NOMO-1 treated with dmso at 0.1 percent for 144 hours (cell line): Measurements from ENCODE around the gene CIROP.

ENCODE experiments used
- DNase-seq: peaks from one replicate; lab custom pipeline; 2025; ENCODE audit not compliant: unreplicated experiment; lab: John Stamatoyannopoulos, UW

CIROP gene

DNA sequence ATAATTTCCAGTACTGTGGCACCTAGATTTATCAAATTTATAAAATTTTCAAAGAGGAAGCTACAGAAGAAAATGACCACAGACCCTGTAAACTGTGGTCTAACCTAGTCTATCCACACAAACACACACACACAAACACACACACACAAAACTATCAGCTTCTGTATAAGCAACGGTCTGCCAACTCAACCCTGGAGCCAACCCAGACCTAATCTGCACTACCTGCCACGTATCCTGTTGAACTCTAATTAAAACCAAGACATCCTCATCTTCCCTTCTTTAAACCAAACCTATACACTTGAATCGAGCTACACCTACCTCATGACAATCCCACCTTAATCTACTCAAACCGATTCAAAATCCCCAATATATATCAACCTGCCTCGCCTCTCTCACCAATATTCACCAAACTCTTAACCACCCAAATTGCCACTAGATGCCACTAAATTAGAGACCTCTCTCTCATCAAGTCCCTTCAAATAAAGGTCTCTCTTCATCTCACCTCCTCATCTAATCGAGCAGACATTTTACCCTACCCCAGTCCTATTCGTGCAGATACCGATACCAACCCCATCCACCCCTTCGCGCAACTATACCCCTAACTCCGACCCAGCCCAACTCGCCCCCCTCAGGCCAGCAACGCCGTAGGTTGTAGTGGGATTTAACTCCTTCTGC is 10.7 kb downstream of the CIROP start:
- no peak for DNase-seq

DNA sequence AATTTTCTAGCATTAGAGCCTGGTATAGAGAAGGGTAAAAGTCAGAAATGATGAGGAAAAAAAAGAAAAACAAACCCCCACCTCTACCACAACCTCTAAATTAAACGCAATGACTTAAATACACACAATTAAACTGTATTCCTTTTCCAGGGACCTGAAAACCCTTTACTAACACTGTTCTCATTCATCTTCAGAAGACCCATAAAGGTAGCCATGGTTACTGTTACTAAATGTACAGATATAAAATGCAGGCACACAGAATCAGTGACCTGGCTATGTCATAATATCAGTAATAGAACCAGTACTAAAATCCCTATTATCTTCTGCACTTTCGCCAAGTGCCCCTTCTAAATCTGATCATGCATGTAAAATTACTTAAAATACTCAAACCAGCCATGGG is 11.3 kb downstream of the CIROP start:
- no peak for DNase-seq

DNA sequence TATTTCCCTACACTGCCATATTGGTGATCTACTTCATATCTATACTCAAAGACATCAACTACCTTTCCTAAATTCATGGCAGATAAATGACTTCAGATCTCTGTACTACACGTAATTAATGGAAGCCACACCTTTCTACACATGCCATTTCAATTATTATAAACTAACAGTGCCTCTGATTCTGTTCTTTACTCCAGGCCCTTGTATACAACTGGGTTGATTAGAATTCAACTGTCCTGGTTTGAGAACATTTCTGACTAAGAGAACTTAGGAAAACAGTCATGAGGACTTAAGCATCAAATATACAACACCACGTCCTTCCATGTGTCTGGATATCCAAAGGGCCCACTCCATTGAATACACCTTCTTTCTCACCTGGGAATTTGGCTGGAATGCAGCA is 11.7 kb downstream of the CIROP start:
- DNase-seq = no peak

DNA sequence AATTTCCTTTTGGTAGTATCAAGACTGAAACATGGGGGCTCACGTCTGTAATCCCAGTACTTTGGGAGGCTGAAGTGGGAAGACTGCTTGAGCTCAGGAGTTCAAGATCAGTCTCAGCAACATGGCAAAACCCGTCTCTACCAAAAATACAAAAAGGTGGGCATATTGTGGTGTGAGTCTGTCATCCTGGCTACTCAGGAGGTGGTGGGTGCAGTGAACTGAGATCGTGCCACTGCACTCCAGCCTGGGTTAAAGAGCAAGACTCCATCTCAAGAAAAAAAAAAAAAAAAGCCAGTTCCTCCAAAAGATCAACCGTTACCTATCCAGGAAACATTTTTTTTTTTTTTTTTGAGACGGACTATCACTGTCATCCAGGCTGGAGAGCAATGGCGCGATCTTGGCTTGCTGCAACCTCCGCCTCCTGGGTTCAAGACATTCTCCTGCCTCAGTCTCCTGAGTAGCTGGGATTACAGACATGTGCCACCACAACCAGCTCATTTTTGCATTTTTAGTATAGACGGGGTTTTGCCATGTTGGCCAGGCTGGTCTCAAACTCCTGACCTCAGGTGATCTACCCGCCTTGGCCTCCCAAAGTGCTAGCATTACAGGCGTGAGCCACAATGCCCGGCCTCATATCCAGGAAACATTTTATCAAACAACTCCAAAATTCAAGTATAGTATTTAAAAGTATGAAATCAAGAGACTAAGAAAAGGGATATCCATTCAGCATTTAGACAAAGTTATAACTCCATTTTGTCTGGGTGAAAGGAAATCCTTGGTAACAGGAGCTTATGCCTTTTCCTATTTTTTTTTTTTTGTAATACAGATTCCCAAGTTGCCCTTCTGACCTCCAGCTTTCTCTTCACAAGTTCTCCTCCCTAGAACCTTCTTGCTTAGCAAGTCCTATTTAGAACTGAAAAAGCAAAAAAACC is 13.2 kb downstream of the CIROP start:
- no peak for DNase-seq

DNA sequence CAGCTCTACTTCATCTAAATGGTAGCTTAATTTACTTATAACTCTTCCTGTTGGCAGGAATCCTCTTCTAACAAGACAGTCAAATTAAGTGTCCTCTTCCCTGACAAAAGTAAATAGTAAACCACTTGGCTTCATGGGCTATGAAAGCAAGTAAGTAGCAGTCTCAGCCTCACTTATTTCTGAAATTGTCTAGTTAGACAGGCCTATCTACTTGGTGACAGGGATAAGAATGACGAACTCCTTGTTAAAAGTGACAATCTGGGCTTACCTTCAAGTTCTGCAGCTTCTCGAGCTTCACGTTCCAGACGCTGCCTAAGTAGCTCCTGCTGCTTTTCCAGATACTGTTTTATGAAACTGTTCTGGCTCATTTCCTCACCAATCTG is 14.5 kb downstream of the CIROP start:
- no peak for DNase-seq

DNA sequence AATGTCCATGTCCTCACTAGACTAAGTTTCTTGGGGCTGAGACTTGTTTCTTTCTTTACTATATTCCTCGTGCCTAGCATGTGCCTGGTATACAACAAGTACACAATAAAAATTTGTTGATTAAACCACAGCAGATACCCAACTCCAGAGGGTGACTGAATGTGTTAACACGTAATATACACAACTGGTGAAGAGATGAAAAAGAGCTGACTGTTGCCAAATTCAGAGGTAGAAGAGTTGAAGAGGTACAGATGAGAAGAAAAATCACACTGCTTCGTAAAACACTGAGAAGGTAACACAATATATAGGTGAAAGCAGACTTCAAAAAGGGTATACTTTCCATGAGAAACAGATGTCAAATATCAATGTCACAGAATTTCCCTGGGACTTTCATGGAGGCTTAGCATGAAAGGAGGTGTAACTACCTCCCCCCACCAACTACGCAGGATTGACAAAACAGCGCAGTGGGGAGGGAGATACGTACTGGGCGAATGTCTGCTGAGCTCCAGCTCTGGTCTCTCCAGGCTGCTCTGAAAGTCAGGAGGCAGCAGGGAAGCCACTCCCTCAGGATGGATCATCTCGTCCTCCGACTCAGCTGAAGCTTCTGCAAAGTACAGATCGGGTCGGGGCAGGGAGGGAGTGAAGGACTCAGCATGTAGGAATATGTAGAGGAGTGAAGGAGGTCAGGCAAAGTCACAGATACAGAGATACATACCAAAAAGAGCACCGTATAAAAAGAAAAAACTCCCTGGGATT is 15.1 kb downstream of the CIROP start:
- DNase-seq = no peak

DNA sequence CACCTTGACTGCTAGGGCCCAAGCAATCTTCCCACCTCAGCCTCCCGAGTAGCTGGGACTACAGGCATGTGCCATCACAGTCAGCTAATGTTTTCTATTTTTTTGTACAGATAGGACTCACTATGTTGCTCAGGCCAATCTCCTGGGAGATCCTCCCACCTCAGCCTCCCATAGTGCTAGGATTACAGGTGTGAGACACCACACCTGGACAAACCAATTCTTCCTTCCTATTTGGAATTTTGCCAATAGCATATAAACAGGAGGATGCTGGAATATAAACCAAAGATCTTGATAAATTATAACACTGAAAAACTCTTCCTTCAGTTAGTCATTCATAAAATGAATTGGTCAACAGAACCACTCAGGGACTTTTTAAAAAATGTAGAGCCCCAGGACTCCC is 18.2 kb downstream of the CIROP start:
- no peak for DNase-seq

DNA sequence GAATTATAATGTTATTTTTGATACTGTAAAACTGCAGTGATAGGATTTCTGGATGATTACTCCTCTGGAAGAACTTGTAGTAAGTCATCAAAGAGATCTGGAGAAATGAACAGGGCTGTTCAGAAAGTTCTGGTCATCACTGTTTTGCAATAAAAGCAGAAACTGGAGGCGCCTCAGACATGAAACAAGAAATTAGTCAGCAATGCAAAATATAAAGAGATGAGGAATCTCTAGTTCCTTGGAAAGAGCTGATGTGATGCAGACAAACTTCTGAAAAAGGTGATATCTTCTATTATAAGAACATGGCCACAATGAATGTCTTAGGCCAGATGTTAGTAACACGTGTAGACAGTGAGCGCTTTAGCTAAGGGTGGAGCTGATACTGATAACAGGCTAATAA is 19.3 kb downstream of the CIROP start:
- DNase-seq = no peak

DNA sequence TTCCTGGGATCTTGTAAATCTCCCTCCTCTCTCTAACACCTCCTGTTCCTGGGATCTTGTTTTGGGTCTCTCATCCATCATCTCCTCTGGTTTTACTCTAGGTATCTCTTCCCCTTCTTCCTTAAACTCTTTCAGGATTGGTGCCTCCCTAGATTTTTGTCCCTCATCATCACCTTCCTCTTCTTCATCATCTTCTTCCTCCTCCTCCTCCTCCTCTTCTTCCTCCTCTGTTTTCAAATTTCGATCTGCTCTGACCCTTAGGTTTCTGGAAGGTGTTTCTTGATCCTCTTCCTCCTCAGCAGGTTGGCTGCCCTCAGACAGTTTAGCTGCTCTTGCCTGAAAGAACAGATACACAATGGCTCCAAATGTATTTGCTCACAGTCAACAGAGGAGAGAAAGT is 24.3 kb downstream of the CIROP start:
- no peak for DNase-seq

DNA sequence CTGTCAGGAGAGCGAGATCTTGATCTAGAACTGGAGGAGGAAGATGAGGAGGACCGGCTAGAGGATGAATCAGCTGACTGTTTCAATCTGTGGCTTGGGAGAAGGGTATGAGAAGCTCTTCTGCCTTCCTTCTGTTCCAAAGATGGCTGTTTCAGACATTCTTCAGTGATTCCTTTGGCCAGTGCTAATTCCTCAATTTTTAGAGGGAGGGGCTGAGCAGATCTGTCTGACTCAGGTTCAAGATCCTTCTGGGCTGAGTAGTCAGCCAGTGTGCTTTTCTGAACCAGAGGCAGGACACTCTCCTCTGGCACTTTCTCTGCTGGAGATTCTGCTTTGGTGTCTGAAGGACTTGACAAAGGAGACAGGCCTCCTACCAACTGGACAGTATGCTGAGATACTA is 25.1 kb downstream of the CIROP start:
- no peak for DNase-seq

DNA sequence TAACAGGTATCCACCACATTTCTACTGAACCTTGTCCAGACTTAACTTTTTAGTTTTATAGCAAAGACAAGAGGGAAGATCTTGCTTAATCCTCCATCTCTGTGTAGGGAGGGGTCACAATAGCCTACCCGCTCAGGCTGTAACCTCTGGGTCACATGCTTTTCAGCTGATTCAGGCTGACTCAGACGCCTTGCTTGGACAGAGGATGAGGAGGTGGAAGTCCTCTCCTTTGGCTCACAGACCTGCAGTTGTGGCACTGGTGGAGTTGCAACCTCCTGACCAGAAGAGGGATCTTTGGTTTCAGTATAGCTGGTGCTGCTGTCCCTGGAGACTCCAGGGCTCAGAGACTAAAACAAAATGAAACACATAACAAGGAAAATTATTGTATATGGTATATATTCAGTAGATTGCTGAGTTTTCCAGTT is 26.1 kb downstream of the CIROP start:
- DNase-seq = no peak

DNA sequence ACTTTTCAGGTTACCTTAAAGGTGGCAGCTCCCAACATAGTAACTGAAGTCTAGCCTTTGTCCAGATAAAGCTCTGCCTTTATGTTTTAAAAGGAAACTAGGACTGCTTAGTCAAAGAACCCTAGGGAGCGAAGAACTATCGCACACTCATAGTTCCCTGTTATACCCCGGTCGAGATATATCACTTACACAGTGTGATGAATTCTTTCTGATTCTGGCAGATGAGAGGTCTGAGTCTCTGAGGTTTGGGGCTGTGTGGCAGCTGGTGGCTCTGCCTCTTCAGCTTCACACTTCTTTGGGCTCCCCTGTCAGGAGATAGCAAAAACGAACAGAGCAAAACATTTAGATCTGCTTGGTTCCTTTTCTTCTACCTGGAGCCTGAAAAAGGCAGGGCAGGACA is 26.8 kb downstream of the CIROP start:
- no peak for DNase-seq

DNA sequence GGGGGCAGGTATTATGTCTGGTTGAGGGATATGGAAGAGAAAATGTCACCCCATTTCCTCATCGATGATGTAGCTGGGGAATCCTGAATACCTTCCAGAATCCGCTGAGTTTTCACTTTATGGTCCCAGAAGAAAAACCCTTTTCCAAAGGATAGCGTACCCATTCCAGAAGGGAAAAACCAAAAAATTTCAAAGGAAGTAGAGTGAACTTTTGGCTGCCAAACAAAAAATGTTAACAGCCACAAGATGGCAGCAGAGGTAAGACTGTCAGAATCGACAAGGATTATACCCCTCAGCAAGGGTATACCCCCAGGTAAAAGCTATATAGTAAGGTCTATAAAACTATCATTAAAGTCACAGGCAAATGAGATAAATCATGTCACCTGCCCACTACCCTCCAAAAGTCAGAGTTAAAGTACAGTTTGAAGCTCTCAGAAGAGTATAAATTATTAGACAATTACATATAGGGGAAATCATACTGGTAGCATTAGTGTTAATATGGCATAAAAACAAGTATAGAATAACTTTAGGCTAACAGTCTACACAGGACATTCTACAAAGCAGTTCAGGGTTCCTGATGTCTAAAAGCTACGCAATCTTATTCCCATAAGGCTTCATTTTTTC is 27.9 kb downstream of the CIROP start:
- DNase-seq = no peak

DNA sequence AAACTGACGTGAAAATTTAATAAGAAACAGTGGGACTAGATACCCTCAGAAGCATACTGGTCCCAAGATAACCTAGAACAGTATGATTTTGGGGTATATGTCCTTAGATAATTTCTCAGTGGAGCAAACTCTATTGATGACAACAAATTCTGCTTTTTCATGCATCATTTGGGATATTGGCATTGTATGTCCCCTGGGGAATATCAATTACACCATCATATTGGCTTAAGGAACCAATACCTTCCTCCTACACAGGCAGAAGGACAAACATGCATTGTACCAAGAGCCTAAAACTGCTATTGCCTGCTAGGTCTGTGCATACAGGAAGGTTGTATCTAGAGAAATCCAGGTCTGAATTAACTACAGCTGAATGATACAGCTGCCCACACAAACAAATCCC is 29.9 kb downstream of the CIROP start:
- DNase-seq = no peak

DNA sequence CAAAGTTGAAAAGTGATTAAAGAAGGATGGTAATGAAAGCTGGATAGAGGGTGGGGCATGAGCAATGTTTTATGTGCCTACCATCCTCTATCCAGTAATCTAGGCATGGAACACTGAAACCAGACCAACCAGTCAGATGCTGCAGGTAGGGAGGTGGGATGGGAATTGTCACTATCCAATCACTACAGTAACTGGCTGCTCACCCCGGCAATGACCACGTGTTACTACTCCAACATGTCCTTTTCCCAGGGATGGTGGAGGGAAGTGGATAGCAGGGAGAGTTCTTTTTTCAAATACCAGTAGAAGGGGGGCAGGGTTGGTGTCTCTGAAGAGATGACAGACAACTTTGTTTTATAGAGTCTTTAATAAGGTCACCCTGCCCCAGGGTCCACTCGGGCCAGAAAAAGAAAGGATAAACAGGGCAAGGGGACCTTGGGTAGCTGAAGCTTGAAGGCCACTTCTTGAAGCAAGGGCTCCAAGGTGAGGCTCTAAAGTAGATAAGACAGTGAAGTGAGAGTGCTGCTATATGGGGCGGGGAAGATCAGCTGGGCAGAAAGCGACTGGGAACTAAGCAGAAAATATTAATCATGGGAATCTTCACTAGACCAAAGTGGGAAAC is 32.8 kb downstream of the CIROP start:
- no peak for DNase-seq

DNA sequence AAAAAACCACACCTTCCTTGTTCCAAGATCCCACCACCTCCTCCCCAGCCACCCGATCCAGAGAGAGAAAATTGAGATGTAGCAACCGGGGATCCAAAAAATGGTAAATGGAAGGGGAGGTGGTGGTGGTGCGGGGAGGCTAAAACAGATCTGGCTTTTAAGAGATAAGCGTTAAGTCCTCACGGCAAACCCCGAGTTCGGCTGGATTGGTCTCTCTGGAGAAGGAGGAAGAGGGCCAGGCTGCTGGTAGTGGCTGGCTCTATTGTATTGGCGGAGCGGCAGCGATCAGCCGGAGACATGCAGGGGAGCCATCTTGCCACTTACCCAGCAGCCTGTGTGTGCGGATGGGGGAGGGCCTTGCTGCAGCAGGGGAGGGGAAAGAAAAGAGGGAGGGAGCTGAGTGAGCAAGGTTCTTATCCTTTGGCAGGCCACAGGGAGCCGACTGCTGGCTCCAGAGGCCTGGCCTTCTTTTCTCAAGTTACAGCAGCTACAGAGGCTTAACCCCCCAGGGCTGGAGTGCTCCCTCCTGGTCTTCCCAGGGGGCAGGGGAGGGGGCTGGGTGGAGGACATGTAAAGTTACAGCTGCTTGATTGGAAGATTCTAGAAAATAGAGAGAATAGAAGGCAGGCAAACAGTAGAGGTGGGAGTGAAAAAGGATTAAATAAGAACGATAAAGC is 33.4 kb downstream of the CIROP start:
- DNase-seq = no peak

DNA sequence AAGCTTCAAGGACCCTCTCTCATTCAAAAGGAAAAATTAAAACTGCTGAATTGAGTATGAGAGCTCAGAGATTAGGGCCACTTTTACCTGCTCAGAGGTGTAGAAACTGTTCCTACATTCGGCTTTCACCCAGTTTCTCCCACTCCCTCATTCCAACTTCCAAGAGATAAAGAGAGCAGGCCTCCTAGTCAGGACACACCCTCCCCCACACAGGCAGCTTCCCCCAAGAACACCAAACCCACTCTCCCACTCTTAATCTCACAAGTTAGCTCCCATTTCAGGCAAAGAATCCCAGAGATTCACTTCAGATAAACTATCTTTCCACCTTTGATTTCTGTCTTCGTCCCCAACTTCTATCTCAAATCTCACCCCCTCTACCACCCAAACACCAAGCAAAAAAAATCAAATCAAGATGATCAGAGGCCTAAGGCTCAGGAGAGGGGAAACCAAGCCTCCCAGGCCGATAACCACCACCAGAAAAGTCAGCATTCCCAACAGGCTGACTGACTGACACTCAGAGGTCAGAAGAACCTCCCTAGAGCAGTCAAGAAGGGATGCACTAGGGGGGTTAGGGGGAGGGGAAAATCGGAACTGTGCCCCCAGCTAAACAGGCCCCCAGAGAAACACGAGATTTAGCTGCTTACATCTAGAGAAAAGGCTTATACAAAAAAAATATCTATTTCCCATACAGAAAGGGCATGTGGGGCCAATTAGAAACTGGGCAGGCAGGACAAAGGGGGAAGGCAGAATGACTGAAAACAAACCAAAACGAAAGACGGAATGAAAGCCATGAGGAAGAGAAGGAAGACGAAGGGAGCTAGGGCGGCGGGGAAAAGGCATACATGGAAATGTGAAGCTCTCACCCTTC is 34.3 kb downstream of the CIROP start:
- DNase-seq = no peak

DNA sequence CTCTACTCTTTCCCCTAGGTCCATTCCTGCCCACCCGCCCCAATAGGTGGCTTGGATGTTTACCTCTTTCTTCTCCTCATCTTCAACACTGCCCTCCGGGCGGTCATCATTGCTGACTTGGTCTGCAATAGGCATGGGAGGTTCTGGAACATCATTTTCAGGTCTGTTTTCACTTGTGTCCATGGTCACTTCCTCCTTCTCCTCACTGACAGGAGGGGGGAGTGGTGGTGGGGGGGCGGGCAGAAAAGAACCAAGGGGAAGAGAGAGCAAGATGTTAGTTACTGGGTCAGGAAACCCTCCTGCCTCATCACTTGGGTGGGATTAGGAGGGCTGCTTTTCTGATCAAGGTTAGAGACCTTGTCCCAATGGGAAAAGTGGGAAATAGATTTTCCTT is 35.4 kb downstream of the CIROP start:
- DNase-seq = no peak

DNA sequence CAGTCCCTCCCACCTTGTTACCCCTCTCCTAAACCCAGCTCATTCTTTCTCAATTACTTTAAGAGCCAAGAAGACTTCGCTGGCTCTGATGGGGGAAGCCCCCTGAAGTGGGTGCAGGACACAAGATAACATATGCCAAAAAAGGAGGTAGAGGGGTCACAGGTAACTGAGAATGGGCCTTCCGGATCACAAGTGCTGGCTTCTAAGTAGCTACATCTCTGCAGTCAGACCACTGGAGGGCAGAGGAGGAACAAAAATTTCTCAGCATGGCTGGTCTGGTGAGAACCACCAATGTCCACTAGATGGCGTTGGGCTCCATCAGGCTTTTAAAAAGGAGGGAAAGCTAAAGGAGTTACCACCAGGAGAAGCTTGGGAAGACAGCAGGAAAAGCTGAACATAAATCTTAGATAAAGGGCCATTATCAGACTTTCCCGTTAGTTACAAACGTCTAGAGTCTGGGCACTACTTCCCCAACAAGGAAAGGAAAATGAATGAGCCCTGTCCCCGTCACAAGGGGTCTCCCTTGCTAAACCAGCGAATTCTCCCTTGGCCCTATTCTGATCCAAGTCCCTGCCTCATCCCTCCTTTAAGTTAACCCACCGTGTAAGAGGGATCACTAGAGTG is 35.9 kb downstream of the CIROP start:
- no peak for DNase-seq
